Activated B cell treated with CpG ODN at 0.5 μM for 24 hours (primary cell): ENCODE data around the gene ODF4. TPM values are rescaled to one million over a fixed set of nuclear protein-coding genes. Genes with fewer than 3 reads are reported as not detected.

ENCODE experiments used
- ATAC-seq: fragments of 200-7000 bp; cut with Tn5 transposase; one replicate; pipeline ENCODE4 v1.10.0; 2021; ENCODE audit warnings: low read depth, mild to moderate bottlenecking, moderate library complexity
- CTCF ChIA-PET: fragments of 350-600 bp; sonication (Branson Sonifier 250); formaldehyde crosslinking; loops from one replicate; lab custom pipeline; 2021; ENCODE audit warnings: antibody characterized with exemption; lab: Charles Lee
- POLR2A ChIA-PET: fragments of 350-600 bp; sonication (Branson Sonifier 250); formaldehyde crosslinking; loops from one replicate; lab custom pipeline; 2021; ENCODE audit warnings: antibody characterized with exemption; lab: Charles Lee
- DNase-seq: peaks from one replicate; pipeline ENCODE4 v3.0.0; 2022
- H3K27ac Mint-ChIP-seq: one replicate; pipeline ENCODE4 v1.8.0; 2020; ENCODE audit warnings: mixed read lengths
- H3K27me3 Mint-ChIP-seq: one replicate; pipeline ENCODE4 v1.8.0; 2021; ENCODE audit warnings: mixed read lengths
- H3K36me3 Mint-ChIP-seq: one replicate; pipeline ENCODE4 v1.8.0; 2021; ENCODE audit warnings: low read depth, mixed read lengths
- H3K4me1 Mint-ChIP-seq: one replicate; pipeline ENCODE4 v1.8.0; 2021; ENCODE audit warnings: mixed read lengths
- H3K4me3 Mint-ChIP-seq: one replicate; pipeline ENCODE4 v1.8.0; 2020; ENCODE audit warnings: mild to moderate bottlenecking, mixed read lengths
- H3K9me3 Mint-ChIP-seq: one replicate; pipeline ENCODE4 v1.8.0; 2020; ENCODE audit warnings: mixed read lengths
- intact Hi-C: fragments of 100-400 bp; cut with micrococcal nuclease; formaldehyde crosslinking; loops from one replicate; pipeline ENCODE4 v1.15.1; 2024
- total RNA-seq: library from RNA; stranded (reverse); gene quantifications from 2 replicates; pipeline ENCODE4 v1.2.3, GENCODE V29; 2022
- TF ChIP-seq, protein P1 (sequence below): fragments of 200-600 bp; IDR thresholded peaks from one replicate; pipeline ENCODE4 v1.8.0; 2022; ENCODE audit warnings: antibody characterized with exemption, mild to moderate bottlenecking

Gene ODF4
- total RNA-seq, 1 donor from 2014 or later, result not detected

DNA sequence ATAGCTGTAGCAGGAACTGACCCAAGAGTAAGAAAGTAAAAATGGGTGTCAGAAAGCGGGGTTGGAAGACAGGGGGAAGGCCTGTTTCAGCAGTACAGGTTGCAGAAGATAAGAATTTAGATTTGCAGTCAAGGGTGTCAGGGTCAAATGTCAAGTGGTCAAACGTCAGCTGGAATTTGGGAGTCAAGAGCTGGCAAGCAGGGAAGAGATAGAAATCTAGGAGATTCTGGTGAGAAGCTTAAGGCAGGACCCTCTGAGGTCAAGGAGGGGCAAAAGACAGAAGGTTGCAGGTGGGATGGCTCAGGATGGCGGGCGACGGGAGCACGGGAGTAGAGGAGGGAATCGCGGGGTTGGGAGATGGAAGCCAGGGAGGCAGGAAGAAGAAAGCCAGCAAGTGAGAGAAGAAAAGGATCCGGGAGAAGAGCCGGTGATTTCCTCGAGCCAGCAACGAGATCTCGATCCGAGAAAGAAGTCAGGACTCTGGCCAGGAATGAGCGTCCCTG lies 44.8 kb upstream of the ODF4 start:
- H3K4me3 Mint-ChIP-seq, result peak overlapping the region; percentile 92
- peak overlapping the region; percentile 86 for H3K27ac Mint-ChIP-seq
- peaks cover 2% of the 10 kb centered on the region for H3K36me3 Mint-ChIP-seq
- POLR2A ChIA-PET, result interaction anchor here (0.6 to 4.4 kb wide), 35 partner anchors 18 to 1053 kb away, joined by 3 to 108 read pairs (median 4); partner anchors contain the start of genes BORCS6, CTC1, GABARAP and KRABD2
- CTCF ChIA-PET, result interaction anchor here (1.0 to 1.9 kb wide), 7 partner anchors 71 to 235 kb away, joined by 3 to 13 read pairs (median 3); no protein-coding TSS in a partner anchor
- ATAC-seq (no peak), DNase-seq (no peak)
- peaks cover 30% of the 10 kb centered on the region for H3K4me1 Mint-ChIP-seq
- H3K27me3 Mint-ChIP-seq, result no peaks in the 10 kb centered on the region
- intact Hi-C loops, result loop anchor here (1.0 kb wide), 5 partner anchors 46 to 156 kb away; partner anchors contain the start of genes BORCS6 and PFAS
- no peaks in the 10 kb centered on the region for H3K9me3 Mint-ChIP-seq
- TF ChIP-seq, protein P1, sequence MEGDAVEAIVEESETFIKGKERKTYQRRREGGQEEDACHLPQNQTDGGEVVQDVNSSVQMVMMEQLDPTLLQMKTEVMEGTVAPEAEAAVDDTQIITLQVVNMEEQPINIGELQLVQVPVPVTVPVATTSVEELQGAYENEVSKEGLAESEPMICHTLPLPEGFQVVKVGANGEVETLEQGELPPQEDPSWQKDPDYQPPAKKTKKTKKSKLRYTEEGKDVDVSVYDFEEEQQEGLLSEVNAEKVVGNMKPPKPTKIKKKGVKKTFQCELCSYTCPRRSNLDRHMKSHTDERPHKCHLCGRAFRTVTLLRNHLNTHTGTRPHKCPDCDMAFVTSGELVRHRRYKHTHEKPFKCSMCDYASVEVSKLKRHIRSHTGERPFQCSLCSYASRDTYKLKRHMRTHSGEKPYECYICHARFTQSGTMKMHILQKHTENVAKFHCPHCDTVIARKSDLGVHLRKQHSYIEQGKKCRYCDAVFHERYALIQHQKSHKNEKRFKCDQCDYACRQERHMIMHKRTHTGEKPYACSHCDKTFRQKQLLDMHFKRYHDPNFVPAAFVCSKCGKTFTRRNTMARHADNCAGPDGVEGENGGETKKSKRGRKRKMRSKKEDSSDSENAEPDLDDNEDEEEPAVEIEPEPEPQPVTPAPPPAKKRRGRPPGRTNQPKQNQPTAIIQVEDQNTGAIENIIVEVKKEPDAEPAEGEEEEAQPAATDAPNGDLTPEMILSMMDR, result no peak

DNA sequence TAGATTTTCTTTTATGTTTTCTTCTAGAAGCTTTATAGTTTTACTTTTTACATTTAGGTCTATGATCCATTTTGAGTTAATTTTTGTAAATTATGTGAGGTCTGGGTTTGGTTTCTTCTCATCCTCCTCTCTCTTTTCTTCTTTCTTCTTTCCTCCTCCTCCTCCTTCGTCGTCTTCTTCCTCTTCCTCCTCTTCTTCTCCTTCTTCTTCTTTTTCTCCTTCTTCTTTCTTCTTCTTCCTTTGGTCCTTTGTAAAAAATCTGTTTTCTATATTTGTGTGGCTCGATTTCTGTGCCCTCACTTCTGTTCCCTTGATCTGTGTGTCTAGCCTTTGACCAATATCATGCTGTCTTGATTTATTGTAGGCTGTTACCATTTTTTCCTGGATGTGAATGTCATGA lies 39.4 kb upstream of the ODF4 start:
- Mint-ChIP-seq H3K9me3 (no peaks in the 10 kb centered on the region), H3K27me3 (no peaks in the 10 kb centered on the region), H3K27ac (peak overlapping the region; percentile 46), H3K36me3 (no peaks in the 10 kb centered on the region), H3K4me3 (no peak overlapping the region), H3K4me1 (peaks cover 10% of the 10 kb centered on the region)
- ATAC-seq, result no peak
- TF ChIP-seq, protein P1, result no peak
- CTCF ChIA-PET, result interaction anchor here (0.7 to 5.3 kb wide), 13 partner anchors 11 to 242 kb away, joined by 3 to 58 read pairs (median 5); partner anchors contain the start of genes CTC1 and RANGRF
- POLR2A ChIA-PET, result interaction anchor here (0.6 to 1.0 kb wide), 3 partner anchors 53 to 338 kb away, joined by 3 to 6 read pairs (median 3); partner anchors contain the start of gene CTC1
- DNase-seq, result no peak
- intact Hi-C loops, result loop anchor here (1.0 to 2.0 kb wide), 8 partner anchors 51 to 240 kb away; partner anchors contain the start of genes ALOXE3, PFAS and TMEM107

DNA sequence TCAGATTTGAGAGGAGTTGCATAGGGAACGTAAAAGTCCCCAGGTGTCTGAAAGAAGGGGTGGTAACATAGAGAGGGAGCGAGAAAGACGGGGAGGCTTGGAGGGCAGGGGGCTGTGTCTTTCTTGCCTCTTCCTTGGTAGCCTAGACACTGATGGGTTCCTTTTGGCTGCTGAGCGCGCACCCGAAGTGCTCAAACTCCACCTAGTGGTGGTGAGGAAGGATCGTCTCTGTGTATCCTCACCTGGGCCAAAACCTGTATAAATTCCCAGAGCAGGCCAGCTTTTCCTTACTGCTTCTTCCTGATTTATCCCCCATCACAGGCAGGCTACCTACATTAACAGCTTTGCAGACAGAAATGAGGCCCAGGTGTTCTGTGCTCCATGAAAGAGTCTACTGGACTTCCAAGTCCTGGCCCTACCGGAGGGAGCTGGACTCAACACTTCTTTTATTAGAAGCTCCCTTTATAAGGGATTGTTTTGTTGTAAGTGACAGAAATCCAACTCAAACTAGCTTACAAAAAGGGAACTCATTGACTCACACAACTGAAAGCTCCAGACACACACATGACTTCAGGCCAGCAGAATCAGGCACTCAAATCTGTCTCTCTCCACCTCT lies 38.9 kb upstream of the ODF4 start:
- ATAC-seq (peak; percentile 97), DNase-seq (peak; percentile 30)
- Mint-ChIP-seq H3K27me3 (no peaks in the 10 kb centered on the region), H3K4me1 (peaks cover 8% of the 10 kb centered on the region), H3K36me3 (no peaks in the 10 kb centered on the region), H3K27ac (peak overlapping the region; percentile 46), H3K4me3 (no peak overlapping the region), H3K9me3 (no peaks in the 10 kb centered on the region)
- TF ChIP-seq, protein P1, result no peak
- ChIA-PET CTCF (interaction anchor here (0.7 to 5.3 kb wide), 16 partner anchors 12 to 243 kb away, joined by 3 to 58 read pairs (median 5); partner anchors contain the start of genes CTC1, PFAS and RANGRF), POLR2A (interaction anchor here (0.6 to 0.7 kb wide), 2 partner anchors 127 to 171 kb away, joined by 3 to 4 read pairs; no protein-coding TSS in a partner anchor)
- intact Hi-C loops, result loop anchor here (1.0 to 2.0 kb wide), 8 partner anchors 51 to 240 kb away; partner anchors contain the start of genes ALOXE3, PFAS and TMEM107

DNA sequence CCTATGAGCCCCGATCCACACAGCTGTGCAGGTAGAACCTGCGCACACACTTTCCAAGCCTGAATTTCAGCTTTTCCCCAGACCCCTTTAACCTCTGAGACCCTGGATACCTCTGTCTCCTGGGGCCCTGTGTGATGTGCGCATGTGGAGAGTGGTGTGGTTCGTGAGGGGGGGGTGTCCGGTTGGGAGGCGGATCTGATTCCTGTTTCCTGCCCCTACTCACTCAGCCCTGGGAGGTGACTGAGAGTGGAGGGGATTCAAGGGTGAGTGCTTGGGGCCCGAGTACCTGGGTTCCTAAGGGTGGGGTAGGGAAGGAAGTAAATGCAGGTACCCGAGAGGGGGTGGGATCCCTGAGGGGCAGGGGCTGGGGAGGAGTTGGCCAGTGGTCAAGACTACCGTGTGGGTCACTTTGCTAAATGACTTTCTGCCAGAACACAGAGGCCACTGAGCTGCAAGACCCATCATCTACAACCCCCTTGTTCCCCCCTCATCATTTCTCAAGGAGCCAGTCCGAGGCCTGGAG lies 29.0 kb upstream of the ODF4 start:
- intact Hi-C loops, result no loop called here
- H3K4me3 Mint-ChIP-seq, result no peak overlapping the region
- peaks cover 34% of the 10 kb centered on the region for H3K27me3 Mint-ChIP-seq
- TF ChIP-seq, protein P1, result no peak
- ATAC-seq, result no peak
- CTCF ChIA-PET, result no interaction called here
- H3K36me3 Mint-ChIP-seq, result no peaks in the 10 kb centered on the region
- H3K4me1 Mint-ChIP-seq, result no peaks in the 10 kb centered on the region
- no peak for DNase-seq
- no peaks in the 10 kb centered on the region for H3K9me3 Mint-ChIP-seq
- POLR2A ChIA-PET, result no interaction called here
- H3K27ac Mint-ChIP-seq, result no peak overlapping the region
